ENCODE results near the gene KNCN. TPM values are rescaled to one million over a fixed set of nuclear protein-coding genes. Genes with fewer than 3 reads are reported as not detected.

Gene KNCN
- total and polyA plus RNA-seq, 12 donors, result 0.07 to 0.40 (median 0.24) TPM; not detected in 9

DNA sequence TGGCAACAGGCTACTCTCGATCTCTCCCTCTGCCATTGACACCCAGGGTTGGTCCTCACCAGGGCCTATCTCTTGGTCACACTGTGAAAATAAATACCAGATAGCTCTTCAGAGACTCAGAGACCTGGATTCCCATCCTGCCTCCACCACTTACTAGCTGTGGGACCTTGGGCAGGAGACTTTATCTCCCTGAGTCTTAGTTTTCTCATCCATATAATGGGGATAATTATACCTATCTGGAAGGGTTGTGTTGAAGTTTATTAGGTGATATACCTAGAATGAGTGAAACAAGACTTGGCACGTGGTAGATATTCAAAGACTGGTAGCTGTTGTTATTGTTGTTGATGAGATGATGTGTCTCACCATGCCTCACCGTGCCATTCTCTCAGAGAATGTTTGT is 54.4 kb downstream of the KNCN start:
- 85 to 92% (median 88%) methylated on average over 3 of the region's 3 CpGs for WGBS, 4 donors
- no peak overlapping the region for H3K27ac ChIP-seq
- no peak overlapping the region for H3K4me3 ChIP-seq
- peaks cover 29% of the 10 kb centered on the region for H3K27me3 ChIP-seq
- no peaks in the 10 kb centered on the region for H3K9me3 ChIP-seq (replicated peaks in 1 of 3)
- intact Hi-C loops (cut with DNase I), result no loop called here
- H3K4me1 ChIP-seq (replicated peaks in 1 of 2), result no peaks in the 10 kb centered on the region
- no peaks in the 10 kb centered on the region for H3K36me3 ChIP-seq (replicated peaks in 1 of 2)
- no peak for DNase-seq
- TF ChIP-seq CTCF (IDR thresholded peaks at IDR 0.05), result no peak
- TF ChIP-seq POLR2A (IDR thresholded peaks at IDR 0.05), result no peak

DNA sequence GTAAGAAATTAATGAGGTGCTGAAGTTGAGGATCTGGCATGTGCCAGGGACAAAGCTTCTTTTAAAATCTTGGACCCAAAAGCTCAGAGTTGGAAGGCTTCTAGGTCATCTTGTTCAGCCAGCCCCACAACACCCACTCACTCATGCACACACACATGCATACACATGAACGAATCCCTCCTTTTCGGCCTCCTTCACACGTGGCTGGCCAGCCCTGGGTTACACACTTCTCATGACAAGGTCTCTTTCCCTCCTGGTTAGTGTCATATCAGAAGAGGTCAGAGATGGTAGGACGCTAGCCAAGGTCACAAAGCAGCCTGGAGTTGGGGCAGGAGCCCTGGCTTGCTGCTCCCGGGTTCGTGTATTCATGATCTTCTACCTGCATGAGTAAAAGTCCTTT is 54.9 kb downstream of the KNCN start:
- H3K27ac ChIP-seq, result no peak overlapping the region
- H3K36me3 ChIP-seq (replicated peaks in 1 of 2), result no peaks in the 10 kb centered on the region
- no peak for DNase-seq
- no peak for TF ChIP-seq POLR2A (IDR thresholded peaks at IDR 0.05)
- no peak for TF ChIP-seq CTCF (IDR thresholded peaks at IDR 0.05)
- no peaks in the 10 kb centered on the region for H3K4me1 ChIP-seq (replicated peaks in 1 of 2)
- peaks cover 34% of the 10 kb centered on the region for H3K27me3 ChIP-seq
- no peak overlapping the region for H3K4me3 ChIP-seq
- 63 to 76% (median 65%) methylated on average over 6 of the region's 6 CpGs for WGBS, 4 donors
- intact Hi-C loops (cut with DNase I), result no loop called here
- no peaks in the 10 kb centered on the region for H3K9me3 ChIP-seq (replicated peaks in 1 of 3)

DNA sequence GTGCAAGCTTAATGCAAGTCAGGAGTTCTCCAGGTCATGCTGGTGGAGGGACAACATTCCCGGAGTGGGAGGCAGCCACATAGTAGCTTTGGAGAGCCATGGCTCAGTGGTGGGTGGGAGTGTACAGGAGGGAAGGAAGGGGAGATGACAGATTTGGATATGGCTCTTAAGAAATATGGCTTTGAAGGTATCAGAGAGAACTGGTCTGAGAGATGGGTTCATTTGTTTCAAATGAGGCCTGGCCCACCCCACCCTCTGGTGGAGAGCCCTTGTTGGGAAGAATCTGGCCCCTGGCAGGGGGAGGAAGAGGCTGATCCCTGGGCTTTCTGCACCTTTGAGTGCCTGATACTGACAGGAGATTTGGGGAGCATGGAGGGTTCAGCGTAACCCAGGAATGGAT is 55.7 kb downstream of the KNCN start:
- no peak for DNase-seq
- TF ChIP-seq POLR2A (IDR thresholded peaks at IDR 0.05), result no peak
- no peak for TF ChIP-seq CTCF (IDR thresholded peaks at IDR 0.05)
- H3K36me3 ChIP-seq (replicated peaks in 1 of 2), result no peaks in the 10 kb centered on the region
- no peak overlapping the region for H3K4me3 ChIP-seq
- intact Hi-C loops (cut with DNase I), result no loop called here
- H3K27me3 ChIP-seq, result peaks cover 41% of the 10 kb centered on the region
- no peaks in the 10 kb centered on the region for H3K4me1 ChIP-seq (replicated peaks in 1 of 2)
- WGBS, 4 donors, result 87 to 100% (median 97%) methylated on average over 1 to 2 of the region's 2 CpGs
- H3K9me3 ChIP-seq (replicated peaks in 1 of 3), result no peaks in the 10 kb centered on the region
- H3K27ac ChIP-seq, result no peak overlapping the region

Other genes starting within 250 kb of the KNCN start
- gene LRRC41, start 248.0 kb downstream of the KNCN start, total RNA-seq, result 10 to 100 TPM; 64.5 to 95.8 (median 70.1) TPM
- gene LRRC41, start 248.0 kb downstream of the KNCN start, polyA plus RNA-seq, result 10 to 100 TPM; 38.5 to 43.2 (median 41.5) TPM
- 100 to 1,000 TPM; 118 to 317 (median 169) TPM for gene UQCRH, start 247.9 kb downstream of the KNCN start, total RNA-seq
- gene UQCRH, start 247.9 kb downstream of the KNCN start, polyA plus RNA-seq, result 100 to 1,000 TPM; 174 to 256 (median 245) TPM
- 10 to 100 TPM; 26.0 to 46.1 (median 40.3) TPM for gene NSUN4, start 210.8 kb downstream of the KNCN start, total RNA-seq
- 10 to 100 TPM; 13.8 to 37.6 (median 17.0) TPM for gene NSUN4, start 210.8 kb downstream of the KNCN start, polyA plus RNA-seq
- gene FAAH, start 157.3 kb downstream of the KNCN start, total RNA-seq, result 10 to 100 TPM; 14.7 to 53.8 (median 38.6) TPM
- gene FAAH, start 157.3 kb downstream of the KNCN start, polyA plus RNA-seq, result 100 to 1,000 TPM in 1 of 3 donors, 10 to 100 TPM in 2; 12.0 to 162 (median 89.0) TPM
- gene DMBX1, start 61.8 kb downstream of the KNCN start, total RNA-seq, result under 1 TPM in 2 of 9 donors, not detected in 7; 0.07 to 0.14 TPM
- gene DMBX1, start 61.8 kb downstream of the KNCN start, polyA plus RNA-seq, result under 1 TPM in 1 of 3 donors, not detected in 2; 0.16 TPM
- gene MKNK1, start 52.6 kb upstream of the KNCN start, total RNA-seq, result 10 to 100 TPM; 29.6 to 60.3 (median 40.5) TPM
- 10 to 100 TPM; 30.5 to 83.0 (median 63.6) TPM for gene MKNK1, start 52.6 kb upstream of the KNCN start, polyA plus RNA-seq
- 10 to 100 TPM in 7 of 9 donors, 1 to 10 TPM in 2; 7.5 to 29.9 (median 20.4) TPM for gene MOB3C, start 65.2 kb upstream of the KNCN start, total RNA-seq
- 10 to 100 TPM in 2 of 3 donors, 1 to 10 TPM in 1; 9.3 to 15.3 (median 10.6) TPM for gene MOB3C, start 65.2 kb upstream of the KNCN start, polyA plus RNA-seq
- 100 to 1,000 TPM; 104 to 225 (median 131) TPM for gene ATPAF1, start 116.7 kb upstream of the KNCN start, total RNA-seq
- 100 to 1,000 TPM; 142 to 183 (median 146) TPM for gene ATPAF1, start 116.7 kb upstream of the KNCN start, polyA plus RNA-seq
- under 1 TPM in 3 of 9 donors, not detected in 6; 0.11 to 0.36 (median 0.25) TPM for gene TEX38, start 120.2 kb upstream of the KNCN start, total RNA-seq
- gene TEX38, start 120.2 kb upstream of the KNCN start, polyA plus RNA-seq, result under 1 TPM in 1 of 3 donors, not detected in 2; 0.54 TPM
- gene EFCAB14, start 167.5 kb upstream of the KNCN start, total RNA-seq, result 100 to 1,000 TPM in 3 of 9 donors, 10 to 100 TPM in 6; 55.7 to 138 (median 79.4) TPM
- 10 to 100 TPM; 17.9 to 65.0 (median 23.0) TPM for gene EFCAB14, start 167.5 kb upstream of the KNCN start, polyA plus RNA-seq
- gene CYP4B1, start 247.4 kb upstream of the KNCN start, total RNA-seq, result 10 to 100 TPM in 4 of 9 donors, 1 to 10 TPM in 3, under 1 TPM in 2; 0.22 to 15.1 (median 7.2) TPM
- 10 to 100 TPM in 1 of 3 donors, 1 to 10 TPM in 2; 3.4 to 12.7 (median 3.6) TPM for gene CYP4B1, start 247.4 kb upstream of the KNCN start, polyA plus RNA-seq